ENCODE results near the gene F7. TPM values are rescaled to one million over a fixed set of nuclear protein-coding genes. Genes with fewer than 3 reads are reported as not detected.

The F7 gene
- total RNA-seq, 2 donors from 2014 or later, result 0.20 TPM; not detected in 1

GRCh38 chr13:113146750-113147149, 41.2 kb downstream of the F7 start:
- H3K36me3 ChIP-seq, result no peaks in the 10 kb centered on the region
- DNase-seq (ENCODE audit: low spot score), result peak; percentile 48
- no peaks in the 10 kb centered on the region for H3K9me3 ChIP-seq
- TF ChIP-seq CTCF (IDR thresholded peaks at IDR 0.05), result no peak
- no peaks in the 10 kb centered on the region for H3K27me3 ChIP-seq
- H3K27ac ChIP-seq, result no peak overlapping the region
- no peak overlapping the region for H3K4me3 ChIP-seq
- H3K4me1 ChIP-seq, result peaks cover 0 to 1% of the 10 kb centered on the region in 2 donors

- no peaks in the 10 kb centered on the region for H3K27me3 ChIP-seq
- H3K4me1 ChIP-seq, result peaks cover 0 to 6% of the 10 kb centered on the region in 2 donors
- H3K36me3 ChIP-seq, result no peaks in the 10 kb centered on the region
- H3K27ac ChIP-seq, result no peak overlapping the region
- no peak for TF ChIP-seq CTCF (IDR thresholded peaks at IDR 0.05)
- H3K9me3 ChIP-seq, result no peaks in the 10 kb centered on the region
- no peak overlapping the region for H3K4me3 ChIP-seq
- DNase-seq (ENCODE audit: low spot score), result peak; percentile 16
Observed at GRCh38 chr13:113147206-113147605, 41.6 kb downstream of the F7 start.

- Histone ChIP-seq H3K9me3 (no peaks in the 10 kb centered on the region), H3K4me1 (peaks cover 0 to 17% of the 10 kb centered on the region in 2 donors), H3K4me3 (no peak overlapping the region), H3K27ac (no peak overlapping the region), H3K36me3 (no peaks in the 10 kb centered on the region), H3K27me3 (no peaks in the 10 kb centered on the region)
- TF ChIP-seq CTCF (IDR thresholded peaks at IDR 0.05), result no peak
- peak; percentile 47 for DNase-seq (ENCODE audit: low spot score)
Observed at GRCh38 chr13:113148407-113148806, 42.8 kb downstream of the F7 start.

- no peaks in the 10 kb centered on the region for H3K9me3 ChIP-seq
- H3K27ac ChIP-seq, result no peak overlapping the region
- H3K4me1 ChIP-seq, result peaks cover 0 to 19% of the 10 kb centered on the region in 2 donors
- TF ChIP-seq CTCF (IDR thresholded peaks at IDR 0.05), result no peak
- H3K27me3 ChIP-seq, result no peaks in the 10 kb centered on the region
- H3K36me3 ChIP-seq, result no peaks in the 10 kb centered on the region
- H3K4me3 ChIP-seq, result no peak overlapping the region
- DNase-seq (ENCODE audit: low spot score), result peak; percentile 56
Observed at GRCh38 chr13:113148940-113149503, 43.4 kb downstream of the F7 start.

- no peak for TF ChIP-seq CTCF (IDR thresholded peaks at IDR 0.05)
- no peaks in the 10 kb centered on the region for H3K9me3 ChIP-seq
- peak; percentile 40 for DNase-seq (ENCODE audit: low spot score)
Observed at GRCh38 chr13:113149711-113150549, 44.3 kb downstream of the F7 start.

More at GRCh38 chr13:113149711-113150549, 44.3 kb downstream of the F7 start:
- Histone ChIP-seq H3K36me3 (no peaks in the 10 kb centered on the region), H3K27ac (no peak overlapping the region), H3K27me3 (no peaks in the 10 kb centered on the region), H3K4me1 (peaks cover 0 to 23% of the 10 kb centered on the region in 2 donors), H3K4me3 (no peak overlapping the region)
